HEK293 (cell line): ENCODE measurements around the gene BCL2.

Experiments
- SETDB1 ChIP-seq: IDR thresholded peaks from one replicate; pipeline ENCODE4 v1.6.1; 2017; ENCODE audit warnings: mild to moderate bottlenecking, low read length, moderate library complexity, mixed read lengths; ENCODE audit not compliant: insufficient read length
- TF ChIP-seq, protein P1 (sequence below): fragments of 450-650 bp; formaldehyde crosslinking; IDR thresholded peaks from 2 replicates; pipeline ENCODE4 v1.5.1; 2016; ENCODE audit warnings: missing biosample characterization, missing genetic modification characterization

DNA sequence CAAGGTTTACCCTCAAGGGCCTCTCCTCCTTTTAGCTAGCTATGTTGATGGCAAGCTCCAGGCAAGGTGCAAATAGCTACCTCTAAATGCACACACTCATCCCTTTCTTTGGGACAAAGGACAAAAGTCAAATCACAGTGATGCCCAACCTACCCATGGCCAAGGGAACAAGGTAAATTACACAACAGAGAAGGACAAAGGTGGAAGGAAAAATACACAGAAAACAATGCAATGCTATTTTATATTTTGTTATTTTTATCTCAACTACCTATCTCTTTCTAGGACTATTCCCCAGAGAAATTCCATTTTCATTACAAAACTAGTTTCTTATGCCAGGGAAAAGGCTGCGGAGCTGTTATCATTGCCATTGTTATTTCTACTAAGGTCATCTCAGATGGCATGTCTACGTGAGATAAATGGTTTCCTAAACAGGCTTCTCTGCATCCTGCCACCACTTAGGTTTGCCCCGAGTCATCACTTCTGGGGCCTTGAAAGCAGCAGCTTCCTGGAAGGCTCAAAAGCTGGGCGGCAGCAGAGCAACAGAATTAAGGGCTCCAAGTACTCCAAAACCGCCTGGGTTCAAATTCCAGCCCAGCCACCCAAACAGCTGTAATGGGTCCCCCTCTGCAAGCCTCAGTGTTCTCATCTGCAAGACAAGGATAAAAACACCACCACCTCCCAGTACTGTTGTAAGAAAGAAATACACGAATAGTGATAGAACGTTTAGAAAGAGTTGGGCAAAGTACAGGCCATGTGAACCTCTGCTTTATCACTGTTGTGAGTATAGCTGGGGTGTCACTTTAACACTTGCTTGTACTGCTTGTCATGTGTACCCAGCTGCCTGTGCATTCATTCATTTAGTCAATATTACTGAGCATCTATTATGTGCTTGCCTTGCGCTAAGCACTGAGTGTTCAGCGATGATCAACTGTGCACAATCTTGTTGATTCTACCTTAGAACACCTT lies 20.9 kb downstream of the BCL2 start:
- TF ChIP-seq, protein P1, sequence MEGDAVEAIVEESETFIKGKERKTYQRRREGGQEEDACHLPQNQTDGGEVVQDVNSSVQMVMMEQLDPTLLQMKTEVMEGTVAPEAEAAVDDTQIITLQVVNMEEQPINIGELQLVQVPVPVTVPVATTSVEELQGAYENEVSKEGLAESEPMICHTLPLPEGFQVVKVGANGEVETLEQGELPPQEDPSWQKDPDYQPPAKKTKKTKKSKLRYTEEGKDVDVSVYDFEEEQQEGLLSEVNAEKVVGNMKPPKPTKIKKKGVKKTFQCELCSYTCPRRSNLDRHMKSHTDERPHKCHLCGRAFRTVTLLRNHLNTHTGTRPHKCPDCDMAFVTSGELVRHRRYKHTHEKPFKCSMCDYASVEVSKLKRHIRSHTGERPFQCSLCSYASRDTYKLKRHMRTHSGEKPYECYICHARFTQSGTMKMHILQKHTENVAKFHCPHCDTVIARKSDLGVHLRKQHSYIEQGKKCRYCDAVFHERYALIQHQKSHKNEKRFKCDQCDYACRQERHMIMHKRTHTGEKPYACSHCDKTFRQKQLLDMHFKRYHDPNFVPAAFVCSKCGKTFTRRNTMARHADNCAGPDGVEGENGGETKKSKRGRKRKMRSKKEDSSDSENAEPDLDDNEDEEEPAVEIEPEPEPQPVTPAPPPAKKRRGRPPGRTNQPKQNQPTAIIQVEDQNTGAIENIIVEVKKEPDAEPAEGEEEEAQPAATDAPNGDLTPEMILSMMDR (tag by site-specific recombination), result no peak
- TF ChIP-seq SETDB1, result no peak
